Mesendoderm (in vitro differentiated cells): ENCODE data around the gene NHEJ1. TPM values are rescaled to one million over a fixed set of nuclear protein-coding genes. Genes with fewer than 3 reads are reported as not detected.

Source experiments
- DNase-seq: peaks from one replicate; pipeline ENCODE4 v3.0.0; 2013
- H2AK5ac ChIP-seq: 2 replicates; pipeline ENCODE4 v1.6.1; 2013; ENCODE audit warnings: low read length, inconsistent platforms
- H2BK120ac ChIP-seq: 2 replicates; pipeline ENCODE4 v1.6.1; 2013; ENCODE audit warnings: low read depth, mild to moderate bottlenecking, low read length, moderate library complexity, mixed read lengths
- H2BK15ac ChIP-seq: replicated peaks from 2 replicates; pipeline ENCODE4 v1.6.1; 2013; ENCODE audit warnings: low read depth, mild to moderate bottlenecking, moderate library complexity
- H2BK5ac ChIP-seq: 2 replicates; pipeline ENCODE4 v1.6.1; 2013; ENCODE audit warnings: low read length, inconsistent platforms
- H3K18ac ChIP-seq: 2 replicates; pipeline ENCODE4 v1.6.1; 2013; ENCODE audit warnings: mild to moderate bottlenecking, low read length, mixed read lengths
- H3K23ac ChIP-seq: one replicate; pipeline ENCODE4 v1.6.1; 2013; ENCODE audit warnings: low read length
- H3K27ac ChIP-seq: 2 replicates; pipeline ENCODE4 v1.5.1; 2013; ENCODE audit warnings: low read depth, mild to moderate bottlenecking, inconsistent platforms, low read length, moderate library complexity
- H3K27me3 ChIP-seq: 2 replicates; pipeline ENCODE4 v1.6.1; 2013; ENCODE audit warnings: low read length, control low read depth, mild to moderate bottlenecking, inconsistent platforms; ENCODE audit not compliant: insufficient read depth, poor library complexity
- H3K36me3 ChIP-seq: 2 replicates; pipeline ENCODE4 v1.6.1; 2013; ENCODE audit warnings: low read length, inconsistent platforms; ENCODE audit not compliant: control insufficient read depth, insufficient read depth
- H3K4ac ChIP-seq: one replicate; pipeline ENCODE4 v1.6.1; 2013; ENCODE audit warnings: low read depth, mild to moderate bottlenecking, low read length, moderate library complexity
- H3K4me1 ChIP-seq: 2 replicates; pipeline ENCODE4 v1.6.1; 2013; ENCODE audit warnings: low read depth, low read length, inconsistent platforms; ENCODE audit not compliant: control insufficient read depth
- H3K4me2 ChIP-seq: 2 replicates; pipeline ENCODE4 v1.6.1; 2013; ENCODE audit warnings: low read length
- H3K4me3 ChIP-seq: 2 replicates; pipeline ENCODE4 v1.5.1; 2013; ENCODE audit warnings: mild to moderate bottlenecking, low read length
- H3K56ac ChIP-seq: one replicate; pipeline ENCODE4 v1.6.1; 2013; ENCODE audit warnings: low read length
- H3K79me1 ChIP-seq: 2 replicates; pipeline ENCODE4 v1.6.1; 2013; ENCODE audit warnings: low read length, inconsistent platforms
- H3K79me2 ChIP-seq: 2 replicates; pipeline ENCODE4 v1.6.1; 2013; ENCODE audit warnings: mild to moderate bottlenecking, low read length; ENCODE audit not compliant: control insufficient read depth, insufficient read depth
- H3K9ac ChIP-seq: 2 replicates; pipeline ENCODE4 v1.6.1; 2013; ENCODE audit warnings: low read length, inconsistent platforms
- H4K5ac ChIP-seq: one replicate; pipeline ENCODE4 v1.6.1; 2013; ENCODE audit warnings: low read length
- H4K8ac ChIP-seq: one replicate; pipeline ENCODE4 v1.6.1; 2013; ENCODE audit warnings: low read depth, mild to moderate bottlenecking, control low read depth, low read length, moderate library complexity
- WGBS: extraction: QIAGEN DNeasy Blood & Tissue Kit; methylation state at CpG from one replicate; pipeline ENCODE4 v1.1.7; 2013; ENCODE audit warnings: low lambda C conversion rate, missing lambda C conversion rate; ENCODE audit not compliant: insufficient coverage; ENCODE audit errors: extremely low coverage; 5-methylcytosine and 5-hydroxymethylcytosine counted together
- polyA plus RNA-seq, 2 experiments: library from polyadenylated mRNA; stranded (reverse); fragments of 200-250 nt; gene quantifications; one replicate each; pipeline ENCODE4 v1.2.3, GENCODE V29; 2013

The NHEJ1 gene, protein sequence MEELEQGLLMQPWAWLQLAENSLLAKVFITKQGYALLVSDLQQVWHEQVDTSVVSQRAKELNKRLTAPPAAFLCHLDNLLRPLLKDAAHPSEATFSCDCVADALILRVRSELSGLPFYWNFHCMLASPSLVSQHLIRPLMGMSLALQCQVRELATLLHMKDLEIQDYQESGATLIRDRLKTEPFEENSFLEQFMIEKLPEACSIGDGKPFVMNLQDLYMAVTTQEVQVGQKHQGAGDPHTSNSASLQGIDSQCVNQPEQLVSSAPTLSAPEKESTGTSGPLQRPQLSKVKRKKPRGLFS
- 17.6 TPM for polyA plus RNA-seq (2013, experiment 1 of 2)
- polyA plus RNA-seq (2013, experiment 2 of 2), result 17.5 TPM

DNA sequence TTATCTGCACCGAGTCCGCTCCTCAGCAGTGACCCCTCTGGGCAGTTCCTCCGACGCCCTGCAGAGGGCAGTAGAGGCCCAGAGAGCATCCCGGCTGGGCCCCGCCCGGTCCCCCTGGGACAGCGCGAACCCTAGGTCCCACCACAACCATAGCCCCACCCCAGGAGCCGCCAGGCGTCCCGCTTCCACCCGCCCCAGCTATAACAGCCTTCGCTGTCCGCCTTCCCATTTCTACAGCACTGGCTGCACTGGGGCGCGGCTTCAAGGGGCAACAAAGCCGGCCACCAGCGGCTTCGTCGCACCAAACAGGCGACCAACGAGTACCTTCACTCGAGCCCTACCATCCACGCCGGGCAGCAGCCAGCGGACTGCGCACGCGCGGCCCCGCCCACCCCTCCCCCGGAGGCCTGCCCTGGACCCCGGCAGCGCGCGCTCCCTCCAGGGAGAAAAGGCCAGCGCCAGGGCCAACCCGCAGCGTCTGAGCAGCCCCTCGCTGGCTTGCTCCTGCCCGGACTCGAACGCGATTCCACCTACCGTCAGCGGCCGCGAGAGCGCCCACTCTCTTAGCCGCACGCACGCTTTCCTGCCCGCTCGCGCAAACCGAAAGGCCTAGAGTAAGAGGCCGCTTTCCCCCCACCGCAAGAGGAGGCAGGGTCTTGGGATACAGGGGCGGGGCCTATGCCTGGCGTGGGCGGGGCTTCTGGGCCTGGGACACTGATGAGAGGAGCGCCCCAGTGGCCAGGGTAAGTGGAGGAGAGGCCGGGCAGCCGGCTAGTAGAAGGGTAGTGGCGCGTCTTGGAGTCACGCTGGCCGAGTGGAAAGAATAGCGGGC, at the start of gene NHEJ1:
Gene NHEJ1, minus strand, starts transcription at position 630 of the 832 bp plus-strand sequence. CDS start 2,453 bp downstream, outside the sequence.
- H2AK5ac ChIP-seq, result no peak within 1 kb of the TSS
- peak within 1 kb of the TSS; percentile 96 for H3K9ac ChIP-seq
- no peak within 1 kb of the TSS for H3K4ac ChIP-seq
- H3K18ac ChIP-seq, result peak within 1 kb of the TSS; percentile 95
- peak within 1 kb of the TSS; percentile 100 for H3K56ac ChIP-seq
- no peak within 1 kb of the TSS for H2BK15ac ChIP-seq
- H3K4me1 ChIP-seq, result peaks cover 3% of the 10 kb centered on the region
- no peaks in the 10 kb centered on the region for H3K79me1 ChIP-seq
- no peak within 1 kb of the TSS for H3K23ac ChIP-seq
- no CpG with 5 or more reads among the region's 70 CpGs for WGBS
- no peak within 1 kb of the TSS for H4K8ac ChIP-seq
- H2BK120ac ChIP-seq, result no peak within 1 kb of the TSS
- no peaks in the 10 kb centered on the region for H3K27me3 ChIP-seq
- peak; percentile 97 for DNase-seq
- H4K5ac ChIP-seq, result no peak within 1 kb of the TSS
- H3K27ac ChIP-seq, result peak within 1 kb of the TSS; percentile 87
- peak within 1 kb of the TSS; percentile 96 for H2BK5ac ChIP-seq
- peak within 1 kb of the TSS; percentile 83 for H3K4me3 ChIP-seq
- H3K36me3 ChIP-seq, result peaks cover 2% of the 10 kb centered on the region
- H3K79me2 ChIP-seq, result no peaks in the 10 kb centered on the region
- H3K4me2 ChIP-seq, result peak within 1 kb of the TSS; percentile 77

DNA sequence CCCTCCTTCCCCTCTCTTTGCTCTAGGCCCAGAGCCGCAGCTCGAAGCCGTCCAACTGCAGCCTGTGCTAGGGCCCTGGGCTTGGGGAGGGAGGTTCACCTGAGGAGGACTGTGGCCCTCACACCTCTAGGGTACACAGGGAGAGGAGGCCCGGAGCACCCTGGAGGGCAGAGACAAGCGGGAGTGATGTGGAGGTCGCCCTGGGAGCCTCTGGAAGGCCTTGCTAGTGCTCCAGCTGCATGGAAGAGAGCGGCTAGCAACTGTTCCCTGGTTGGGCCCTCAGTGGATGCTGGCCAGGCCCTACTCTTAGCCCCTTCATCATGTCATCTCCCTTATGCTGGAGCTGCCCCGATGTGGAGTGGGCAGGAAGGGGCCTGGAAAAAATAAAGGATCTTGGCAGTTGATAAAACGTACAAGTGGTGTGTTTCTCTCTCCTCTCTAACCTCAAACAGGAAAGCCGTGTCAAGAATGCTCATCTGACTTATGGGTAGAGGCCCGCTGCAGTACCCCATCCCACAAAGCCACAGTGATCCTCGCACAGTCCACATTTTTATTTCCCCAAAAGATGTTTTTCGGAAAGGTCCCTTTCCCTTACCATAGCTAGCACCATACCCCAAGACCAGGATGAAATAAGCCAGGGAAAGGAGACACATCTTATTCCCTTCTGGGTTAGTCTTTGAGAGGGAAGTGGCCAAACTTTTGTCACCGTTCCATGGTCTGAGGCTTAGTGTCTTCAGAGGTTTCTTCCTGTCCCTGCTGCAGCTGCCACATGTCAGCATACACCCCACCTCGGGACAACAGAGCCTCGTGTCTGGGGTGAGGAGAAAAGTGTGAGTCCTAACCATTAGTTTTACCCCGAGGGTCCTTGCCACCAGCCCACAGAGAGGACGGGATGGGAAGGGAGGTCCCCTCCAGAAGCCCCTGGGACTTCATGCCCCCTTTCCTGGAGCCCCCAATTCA, 48.9 kb upstream of the NHEJ1 start:
- H2BK5ac ChIP-seq, result no peak overlapping the region
- no peak overlapping the region for H3K4ac ChIP-seq
- peaks cover 4% of the 10 kb centered on the region for H3K4me1 ChIP-seq
- no peak overlapping the region for H3K23ac ChIP-seq
- no peak overlapping the region for H3K56ac ChIP-seq
- no peaks in the 10 kb centered on the region for H3K27me3 ChIP-seq
- WGBS, result no CpG with 5 or more reads among the region's 18 CpGs
- H2BK120ac ChIP-seq, result no peak overlapping the region
- H4K5ac ChIP-seq, result no peak overlapping the region
- no peak overlapping the region for H2BK15ac ChIP-seq
- no peak for DNase-seq
- H2AK5ac ChIP-seq, result no peak overlapping the region
- H3K27ac ChIP-seq, result no peak overlapping the region
- H3K4me3 ChIP-seq, result no peak overlapping the region
- H3K79me1 ChIP-seq, result no peaks in the 10 kb centered on the region
- H3K79me2 ChIP-seq, result no peaks in the 10 kb centered on the region
- H3K9ac ChIP-seq, result no peak overlapping the region
- no peak overlapping the region for H4K8ac ChIP-seq
- peaks cover 4% of the 10 kb centered on the region for H3K36me3 ChIP-seq
- no peak overlapping the region for H3K18ac ChIP-seq
- H3K4me2 ChIP-seq, result no peak overlapping the region

DNA sequence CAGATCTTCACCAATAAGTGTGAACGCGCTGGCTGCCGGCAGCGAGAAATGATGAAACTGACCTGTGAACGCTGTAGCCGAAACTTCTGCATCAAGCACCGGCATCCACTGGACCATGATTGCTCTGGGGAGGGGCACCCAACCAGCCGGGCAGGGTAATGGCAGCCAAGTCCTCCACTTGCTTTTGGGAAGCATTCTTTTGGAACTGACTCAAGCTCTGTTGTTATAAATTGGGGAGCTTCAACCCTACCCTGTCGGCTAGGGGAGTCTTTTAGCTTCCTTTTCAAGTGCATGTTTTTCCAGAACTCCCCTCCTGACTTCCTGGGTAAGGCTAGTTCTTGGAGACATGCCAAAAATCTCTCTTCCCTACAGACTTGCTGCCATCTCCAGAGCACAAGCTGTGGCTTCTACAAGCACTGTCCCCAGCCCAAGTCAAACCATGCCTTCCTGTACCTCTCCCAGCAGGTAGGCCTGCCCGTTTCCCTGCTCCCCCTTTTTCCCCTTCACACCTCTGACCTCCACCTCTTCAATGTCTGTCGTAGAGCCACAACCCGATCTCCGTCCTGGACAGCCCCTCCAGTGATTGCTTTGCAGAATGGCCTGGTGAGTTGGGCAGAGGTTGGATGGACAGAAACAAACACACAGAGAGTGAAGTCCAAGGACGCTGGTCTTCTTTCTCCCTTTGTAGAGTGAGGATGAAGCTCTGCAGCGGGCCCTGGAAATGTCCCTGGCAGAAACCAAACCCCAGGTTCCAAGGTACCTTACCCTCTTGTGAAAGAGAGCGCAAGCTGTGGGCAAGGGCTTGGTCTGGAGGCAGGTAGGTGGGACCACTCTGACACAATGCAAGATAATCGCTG, 47.5 kb upstream of the NHEJ1 start:
- Histone ChIP-seq H2BK5ac (no peak overlapping the region), H3K27me3 (no peaks in the 10 kb centered on the region), H3K4ac (no peak overlapping the region), H3K9ac (no peak overlapping the region), H4K5ac (no peak overlapping the region), H2BK15ac (no peak overlapping the region), H2BK120ac (no peak overlapping the region), H3K23ac (no peak overlapping the region), H4K8ac (no peak overlapping the region), H3K56ac (no peak overlapping the region), H3K27ac (no peak overlapping the region), H3K4me1 (peaks cover 4% of the 10 kb centered on the region), H3K18ac (no peak overlapping the region), H3K79me1 (no peaks in the 10 kb centered on the region), H2AK5ac (no peak overlapping the region), H3K4me2 (no peak overlapping the region), H3K79me2 (no peaks in the 10 kb centered on the region), H3K4me3 (no peak overlapping the region), H3K36me3 (peaks cover 2% of the 10 kb centered on the region)
- WGBS, result no CpG with 5 or more reads among the region's 17 CpGs
- no peak for DNase-seq

DNA sequence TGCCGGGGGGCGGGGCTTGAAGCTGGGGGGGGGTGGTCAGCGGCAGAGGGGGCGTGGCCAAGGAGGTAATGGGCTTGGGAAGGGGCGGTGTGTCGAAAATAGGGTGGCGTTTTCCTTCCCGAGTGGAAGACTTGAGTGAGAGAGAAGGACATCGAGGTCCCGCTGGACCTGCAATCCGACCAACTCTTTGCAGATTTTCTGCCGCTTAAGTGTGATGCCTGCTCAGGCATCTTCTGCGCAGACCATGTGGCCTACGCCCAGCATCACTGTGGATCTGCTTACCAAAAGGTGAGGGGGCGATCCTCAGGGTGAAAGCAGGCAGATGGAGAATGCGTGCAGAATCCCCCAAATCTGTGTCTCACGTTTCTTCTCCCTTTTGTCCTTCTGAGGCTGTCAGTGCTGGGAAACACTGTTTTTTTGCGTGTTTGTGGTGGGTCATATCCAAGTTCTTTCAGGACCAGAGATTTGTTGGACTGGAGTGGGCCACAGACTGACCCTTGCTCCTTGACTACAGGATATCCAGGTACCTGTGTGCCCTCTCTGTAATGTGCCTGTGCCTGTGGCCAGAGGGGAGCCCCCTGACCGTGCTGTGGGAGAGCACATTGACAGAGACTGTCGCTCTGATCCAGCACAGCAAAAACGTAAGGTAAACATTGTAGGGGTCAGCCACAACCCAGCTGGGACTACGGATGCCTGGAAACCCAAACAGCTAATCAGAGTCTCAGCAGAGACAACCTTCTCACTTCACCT, 46.7 kb upstream of the NHEJ1 start:
- no peak overlapping the region for H3K27ac ChIP-seq

More for the DNA sequence above, 46.7 kb upstream of the NHEJ1 start:
- H3K27me3 ChIP-seq, result no peaks in the 10 kb centered on the region
- H3K79me1 ChIP-seq, result no peaks in the 10 kb centered on the region
- H3K4me3 ChIP-seq, result peak overlapping the region; percentile 46
- H3K79me2 ChIP-seq, result no peaks in the 10 kb centered on the region
- H2AK5ac ChIP-seq, result no peak overlapping the region
- H3K4ac ChIP-seq, result no peak overlapping the region
- H3K4me1 ChIP-seq, result peaks cover 4% of the 10 kb centered on the region
- no peak overlapping the region for H4K5ac ChIP-seq
- no peak overlapping the region for H3K18ac ChIP-seq
- H3K4me2 ChIP-seq, result peak overlapping the region; percentile 91
- no peak overlapping the region for H2BK120ac ChIP-seq
- no peak overlapping the region for H3K23ac ChIP-seq
- H3K9ac ChIP-seq, result peak overlapping the region; percentile 70
- WGBS, result no CpG with 5 or more reads among the region's 22 CpGs
- peak overlapping the region; percentile 88 for H3K56ac ChIP-seq
- no peak overlapping the region for H4K8ac ChIP-seq
- no peak overlapping the region for H2BK15ac ChIP-seq
- H3K36me3 ChIP-seq, result peaks cover 2% of the 10 kb centered on the region
- H2BK5ac ChIP-seq, result no peak overlapping the region
- DNase-seq, result peak; percentile 20
